Stomach (tissue), 4 donors: ENCODE data around the gene DLEC1.

Experiments used
- POLR2A ChIP-seq, 4 donors: fragments of 450-650 bp; IDR thresholded peaks; one replicate each; pipeline ENCODE4 v1.6.1; 2016; ENCODE audit warnings: antibody characterized with exemption in 4 of 4, control low read depth in 2 of 4, mild to moderate bottlenecking in 1 of 4, moderate library complexity in 1 of 4
- POLR2AphosphoS5 ChIP-seq, 3 donors: sonication (generic); formaldehyde crosslinking; IDR thresholded peaks; one replicate each; pipeline ENCODE4 v1.6.1; 2016; ENCODE audit warnings: antibody characterized with exemption in 3 of 3
- TF ChIP-seq, protein P1 (sequence below), 7 experiments: fragments of 450-650 bp in 4 of 7; fragments of 200-600 bp in 3 of 7; sonication (generic) in 3 of 7; IDR thresholded peaks; one replicate each; pipeline ENCODE4 v1.5.1; 2016 to 2019; ENCODE audit warnings: antibody characterized with exemption in 7 of 7, control low read depth in 2 of 7, mild to moderate bottlenecking in 1 of 7

DNA sequence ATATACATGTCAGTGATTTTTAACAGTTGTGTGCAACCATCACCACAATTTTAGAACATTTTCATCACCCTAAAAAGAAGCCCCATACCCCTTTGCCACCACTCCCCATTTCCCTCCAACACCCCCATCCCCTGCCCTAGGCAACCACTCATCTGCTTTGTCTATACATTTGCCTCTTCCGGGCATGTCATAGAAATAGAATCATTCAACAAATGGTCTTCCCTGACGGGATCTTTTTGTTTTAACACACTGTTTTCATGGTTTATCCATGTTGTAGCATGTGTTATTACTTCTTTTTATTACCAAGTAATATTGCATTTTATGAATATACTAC is 44.4 kb upstream of the DLEC1 start:
- TF ChIP-seq, protein P1, sequence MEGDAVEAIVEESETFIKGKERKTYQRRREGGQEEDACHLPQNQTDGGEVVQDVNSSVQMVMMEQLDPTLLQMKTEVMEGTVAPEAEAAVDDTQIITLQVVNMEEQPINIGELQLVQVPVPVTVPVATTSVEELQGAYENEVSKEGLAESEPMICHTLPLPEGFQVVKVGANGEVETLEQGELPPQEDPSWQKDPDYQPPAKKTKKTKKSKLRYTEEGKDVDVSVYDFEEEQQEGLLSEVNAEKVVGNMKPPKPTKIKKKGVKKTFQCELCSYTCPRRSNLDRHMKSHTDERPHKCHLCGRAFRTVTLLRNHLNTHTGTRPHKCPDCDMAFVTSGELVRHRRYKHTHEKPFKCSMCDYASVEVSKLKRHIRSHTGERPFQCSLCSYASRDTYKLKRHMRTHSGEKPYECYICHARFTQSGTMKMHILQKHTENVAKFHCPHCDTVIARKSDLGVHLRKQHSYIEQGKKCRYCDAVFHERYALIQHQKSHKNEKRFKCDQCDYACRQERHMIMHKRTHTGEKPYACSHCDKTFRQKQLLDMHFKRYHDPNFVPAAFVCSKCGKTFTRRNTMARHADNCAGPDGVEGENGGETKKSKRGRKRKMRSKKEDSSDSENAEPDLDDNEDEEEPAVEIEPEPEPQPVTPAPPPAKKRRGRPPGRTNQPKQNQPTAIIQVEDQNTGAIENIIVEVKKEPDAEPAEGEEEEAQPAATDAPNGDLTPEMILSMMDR (IDR thresholded peaks at IDR 0.05) = no peak
- TF ChIP-seq POLR2AphosphoS5 (IDR thresholded peaks at IDR 0.05) (no peak), POLR2A (IDR thresholded peaks at IDR 0.05) (no peak)
